T-cell (primary cell): Measurements from ENCODE around the gene WDFY4. TPM values are rescaled to one million over a fixed set of nuclear protein-coding genes. Genes with fewer than 3 reads are reported as not detected.

Experiments
- ATAC-seq, 4 experiments: fragments of 200-7000 bp in 3 of 4; fragments of 150-1000 bp in 1 of 4; cut with Tn5 transposase; replicated peaks in 1 of 4; 1 replicate in 3 of 4; 2 replicates in 1 of 4; pipeline ENCODE4 v1.10.0; 2021; ENCODE audit warnings: moderate library complexity in 3 of 4, mild to moderate bottlenecking in 2 of 4, moderate number of reproducible peaks in 1 of 4
- CTCF ChIA-PET, 2 donors: fragments of 300-600 bp; sonication (Branson Sonifier 250); formaldehyde crosslinking; loops; one replicate each; lab custom pipeline; 2022; ENCODE audit warnings: antibody characterized with exemption in 2 of 2; lab: Charles Lee
- POLR2A ChIA-PET, 2 donors: fragments of 300-600 bp; sonication (Branson Sonifier 250); formaldehyde crosslinking; loops; one replicate each; lab custom pipeline; 2022; ENCODE audit warnings: antibody characterized with exemption in 2 of 2; lab: Charles Lee
- DNase-seq, 35 experiments: peaks; one replicate each; pipeline versions ENCODE4 v3.0.0 to v3.0.0-alpha.2; 2013 to 2023
- H3K27ac ChIP-seq: one replicate; pipeline ENCODE4 v1.5.1; 2013; ENCODE audit warnings: low read length
- H3K27me3 ChIP-seq, 2 experiments: replicated peaks in 1 of 2; 1 replicate in 1 of 2; 2 replicates in 1 of 2; pipeline versions ENCODE4 v1.6.1 to v1.7.0; 2013; ENCODE audit warnings: low read length in 1 of 2, mixed read lengths in 1 of 2; ENCODE audit not compliant: control insufficient read depth in 2 of 2, insufficient read depth in 2 of 2; ENCODE audit errors: extremely low read depth in 1 of 2
- H3K36me3 ChIP-seq, 2 donors: 1 replicate in 1 of 2; 2 replicates in 1 of 2; pipeline versions ENCODE4 v1.6.1 to v1.7.0; 2013; ENCODE audit warnings: low read length in 1 of 2; ENCODE audit not compliant: control insufficient read depth in 2 of 2, insufficient read depth in 1 of 2; ENCODE audit errors: extremely low read depth in 1 of 2
- H3K4me1 ChIP-seq, 2 experiments: 1 replicate in 1 of 2; 2 replicates in 1 of 2; pipeline versions ENCODE4 v1.6.1 to v1.7.0; 2013; ENCODE audit warnings: low read length in 2 of 2, mixed read lengths in 1 of 2; ENCODE audit not compliant: insufficient read depth in 2 of 2, control insufficient read depth in 1 of 2; ENCODE audit errors: extremely low read depth in 1 of 2
- H3K4me3 ChIP-seq, 2 donors: 1 replicate in 1 of 2; 2 replicates in 1 of 2; pipeline versions ENCODE4 v1.5.1 to v1.7.0; 2013; ENCODE audit warnings: mild to moderate bottlenecking in 2 of 2, low read length in 1 of 2, moderate library complexity in 1 of 2; ENCODE audit not compliant: control insufficient read depth in 1 of 2; ENCODE audit errors: extremely low read depth in 1 of 2
- H3K9me3 ChIP-seq: 2 replicates; pipeline ENCODE4 v1.7.0; 2013
- H3K27ac Mint-ChIP-seq, 2 donors: one replicate each; pipeline ENCODE4 v1.8.0; 2020 to 2021; ENCODE audit warnings: mild to moderate bottlenecking in 2 of 2, mixed read lengths in 2 of 2
- H3K27me3 Mint-ChIP-seq, 2 donors: one replicate each; pipeline ENCODE4 v1.8.0; 2021 to 2022; ENCODE audit warnings: mixed read lengths in 2 of 2
- H3K36me3 Mint-ChIP-seq: one replicate; pipeline ENCODE4 v1.8.0; 2021; ENCODE audit warnings: mixed read lengths
- H3K4me1 Mint-ChIP-seq, 3 donors: one replicate each; pipeline ENCODE4 v1.8.0; 2020 to 2022; ENCODE audit warnings: mixed read lengths in 3 of 3, mild to moderate bottlenecking in 1 of 3
- H3K4me3 Mint-ChIP-seq, 3 donors: one replicate each; pipeline ENCODE4 v1.8.0; 2020 to 2022; ENCODE audit warnings: mild to moderate bottlenecking in 3 of 3, mixed read lengths in 3 of 3, moderate library complexity in 3 of 3
- H3K9me3 Mint-ChIP-seq, 3 donors: one replicate each; pipeline ENCODE4 v1.8.0; 2020 to 2022; ENCODE audit warnings: mixed read lengths in 3 of 3
- WGBS: methylation state at CpG from one replicate; pipeline ENCODE4 v1.1.5; 2013; ENCODE audit warnings: missing lambda C conversion rate; ENCODE audit not compliant: insufficient coverage; 5-methylcytosine and 5-hydroxymethylcytosine counted together
- total RNA-seq, 35 experiments: library from RNA in 6 of 35; stranded (reverse) in 6 of 35; fragments of 120-200 nt in 1 of 35; gene quantifications; one replicate each; pipeline versions ENCODE4 v1.2.1 to v1.2.4 and lab custom pipeline; 2013 to 2026

Gene WDFY4
- total RNA-seq, 5 donors from 2014 or later (not counting 1 experiment from before 2014, with no cell fraction given), result 2.6 to 15.5 (median 4.2) TPM

DNA sequence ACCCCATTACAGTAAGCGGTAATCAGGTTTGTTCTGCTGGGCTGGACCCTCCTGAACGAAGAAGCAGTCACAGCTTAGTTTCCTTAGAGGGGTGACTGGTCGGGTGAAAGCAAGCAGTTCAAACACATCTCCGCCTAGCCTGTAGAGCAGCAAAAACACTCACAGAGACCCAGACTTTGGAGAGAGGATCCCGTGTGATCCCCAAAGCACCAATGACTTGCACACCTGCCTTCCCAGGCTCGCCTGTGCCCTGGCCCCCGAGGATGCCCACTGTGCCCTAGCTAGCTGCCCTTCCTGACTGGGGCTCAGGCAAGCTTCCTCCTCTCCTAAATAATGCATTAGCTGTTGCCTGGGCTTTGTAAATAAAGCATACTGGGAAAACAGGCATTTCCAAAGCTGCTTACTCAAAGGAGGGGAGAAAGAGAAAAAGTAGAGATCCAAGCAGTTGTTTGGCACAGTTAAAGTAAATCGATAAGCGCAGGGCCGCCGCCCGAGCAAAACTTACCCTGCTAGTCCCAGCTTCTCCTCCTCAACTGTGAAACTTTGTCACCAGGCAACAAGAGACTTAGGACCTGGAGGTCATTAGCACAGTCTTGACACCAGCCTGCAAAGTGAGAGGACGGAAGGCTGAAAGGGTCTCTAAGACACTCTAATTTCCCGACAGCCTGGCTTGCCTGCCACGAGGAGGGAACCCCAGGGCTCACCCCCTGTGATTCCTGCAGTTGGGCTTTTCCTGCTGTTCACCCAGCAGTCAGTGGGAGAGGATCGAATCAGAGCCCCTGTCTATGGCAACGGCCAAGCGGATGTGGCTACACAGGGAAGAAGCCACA is 250.2 kb downstream of the WDFY4 start:
- CTCF ChIA-PET, result no interaction called here

DNA sequence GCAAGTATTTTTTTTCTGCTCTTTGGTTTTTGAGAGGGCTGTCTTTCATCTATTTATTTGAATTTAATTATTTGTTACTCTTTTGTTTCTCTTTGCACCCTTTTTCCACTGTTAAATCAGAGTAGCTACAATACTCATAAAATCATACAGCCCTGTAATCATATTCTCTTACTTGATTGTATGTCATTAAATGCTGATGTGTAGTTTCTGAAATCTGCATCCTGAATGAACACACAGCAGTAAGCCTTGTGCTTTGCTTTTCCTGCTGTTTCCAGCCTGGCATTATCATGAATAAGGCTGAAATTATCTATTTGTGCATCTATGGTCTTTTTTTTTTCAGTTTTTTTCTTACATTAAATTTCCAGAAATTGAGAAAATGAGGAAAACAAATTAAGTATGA is 250.9 kb downstream of the WDFY4 start:
- no peak for DNase-seq
- no peaks in the 10 kb centered on the region for H3K36me3 Mint-ChIP-seq
- no peak overlapping the region for H3K4me3 ChIP-seq
- no peak for ATAC-seq
- CTCF ChIA-PET, result no interaction called here
- no peaks in the 10 kb centered on the region for H3K36me3 ChIP-seq
- no peak overlapping the region for H3K4me3 Mint-ChIP-seq
- H3K4me1 ChIP-seq, result no peaks in the 10 kb centered on the region
- H3K27me3 Mint-ChIP-seq, result peaks cover 0 to 3% of the 10 kb centered on the region in 2 donors
- POLR2A ChIA-PET, result no interaction called here
- no peaks in the 10 kb centered on the region for H3K9me3 ChIP-seq
- no peaks in the 10 kb centered on the region for H3K4me1 Mint-ChIP-seq
- no peak overlapping the region for H3K27ac ChIP-seq
- no peak overlapping the region for H3K27ac Mint-ChIP-seq
- H3K9me3 Mint-ChIP-seq, result no peaks in the 10 kb centered on the region
- H3K27me3 ChIP-seq, result peaks cover 0 to 3% of the 10 kb centered on the region in 2 experiments

More for the DNA sequence above, 250.2 kb downstream of the WDFY4 start:
- peaks cover 0 to 3% of the 10 kb centered on the region in 2 experiments for H3K27me3 ChIP-seq
- no peak overlapping the region for H3K27ac ChIP-seq
- Mint-ChIP-seq H3K36me3 (no peaks in the 10 kb centered on the region), H3K9me3 (no peaks in the 10 kb centered on the region), H3K27ac (no peak overlapping the region), H3K27me3 (no peaks in the 10 kb centered on the region), H3K4me1 (no peaks in the 10 kb centered on the region), H3K4me3 (no peak overlapping the region)
- H3K36me3 ChIP-seq, result no peaks in the 10 kb centered on the region
- no peaks in the 10 kb centered on the region for H3K9me3 ChIP-seq
- POLR2A ChIA-PET, result no interaction called here
- no peak for ATAC-seq
- WGBS, result 87% methylated on average over 11 of the region's 18 CpGs
- H3K4me3 ChIP-seq, result no peak overlapping the region
- no peak for DNase-seq
- no peaks in the 10 kb centered on the region for H3K4me1 ChIP-seq

DNA sequence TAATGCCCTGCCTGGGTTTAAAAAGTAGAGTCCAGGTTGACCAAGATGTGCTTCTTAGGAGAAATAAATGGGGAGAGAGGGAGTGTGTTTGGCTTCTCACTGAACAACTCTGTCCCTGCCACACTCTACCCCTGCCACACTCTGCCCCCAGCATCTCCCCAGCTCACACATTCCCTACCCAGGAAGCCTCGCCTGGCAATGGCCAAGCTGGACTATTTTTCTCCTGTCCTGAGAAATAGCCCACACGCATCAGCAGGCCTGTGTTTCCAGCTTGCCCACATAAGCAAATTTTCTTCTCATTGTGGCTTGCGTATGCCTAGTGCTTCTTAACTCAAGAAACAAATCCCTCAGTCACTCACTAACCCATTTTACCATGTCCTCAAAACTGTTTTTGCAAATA is 253.1 kb downstream of the WDFY4 start:
- no peak overlapping the region for H3K4me3 Mint-ChIP-seq
- ChIA-PET CTCF (no interaction called here), POLR2A (no interaction called here)
- no peak overlapping the region for H3K4me3 ChIP-seq
- no peaks in the 10 kb centered on the region for H3K4me1 Mint-ChIP-seq
- WGBS, result 73% methylated on average over 2 of the region's 3 CpGs
- H3K9me3 Mint-ChIP-seq, result no peaks in the 10 kb centered on the region
- no peaks in the 10 kb centered on the region for H3K36me3 Mint-ChIP-seq
- H3K9me3 ChIP-seq, result no peaks in the 10 kb centered on the region
- H3K36me3 ChIP-seq, result no peaks in the 10 kb centered on the region
- DNase-seq, result no peak
- H3K27ac Mint-ChIP-seq, result no peak overlapping the region
- ATAC-seq, result no peak
- peaks cover 0 to 3% of the 10 kb centered on the region in 2 donors for H3K27me3 Mint-ChIP-seq
- peaks cover 0 to 7% of the 10 kb centered on the region in 2 experiments for H3K27me3 ChIP-seq
- H3K27ac ChIP-seq, result no peak overlapping the region
- no peaks in the 10 kb centered on the region for H3K4me1 ChIP-seq

DNA sequence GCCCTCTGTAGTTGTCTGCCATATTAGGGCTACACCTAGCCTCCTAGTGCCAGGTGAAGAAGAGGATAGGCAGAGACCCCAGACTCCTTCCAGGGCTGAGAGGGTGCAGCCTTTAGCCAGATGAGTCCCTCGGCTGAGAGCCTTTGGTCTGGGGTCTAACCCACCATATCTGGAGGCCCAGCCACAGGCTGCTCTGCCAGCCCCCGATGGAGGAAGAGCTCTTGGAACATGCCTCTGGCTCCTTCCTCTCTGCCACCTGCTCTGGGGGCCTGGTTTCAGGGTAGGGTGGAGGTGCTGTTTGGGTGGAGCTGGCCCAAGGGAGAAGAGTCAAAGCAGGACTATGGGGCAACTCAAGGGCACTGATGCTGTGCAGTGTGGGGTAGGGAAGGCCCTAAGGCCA is 253.6 kb downstream of the WDFY4 start:
- CTCF ChIA-PET, result no interaction called here
- DNase-seq (no peak), ATAC-seq (no peak)
- Mint-ChIP-seq H3K4me1 (no peaks in the 10 kb centered on the region), H3K36me3 (no peaks in the 10 kb centered on the region), H3K27ac (no peak overlapping the region), H3K9me3 (no peaks in the 10 kb centered on the region), H3K27me3 (peaks cover 0 to 3% of the 10 kb centered on the region in 2 donors), H3K4me3 (no peak overlapping the region)
- no peaks in the 10 kb centered on the region for H3K9me3 ChIP-seq
- 100% methylated on average over 1 of the region's 2 CpGs for WGBS
- POLR2A ChIA-PET, result no interaction called here
- H3K27me3 ChIP-seq, result peaks cover 0 to 8% of the 10 kb centered on the region in 2 experiments
- no peaks in the 10 kb centered on the region for H3K4me1 ChIP-seq
- no peaks in the 10 kb centered on the region for H3K36me3 ChIP-seq
- no peak overlapping the region for H3K4me3 ChIP-seq
- no peak overlapping the region for H3K27ac ChIP-seq

DNA sequence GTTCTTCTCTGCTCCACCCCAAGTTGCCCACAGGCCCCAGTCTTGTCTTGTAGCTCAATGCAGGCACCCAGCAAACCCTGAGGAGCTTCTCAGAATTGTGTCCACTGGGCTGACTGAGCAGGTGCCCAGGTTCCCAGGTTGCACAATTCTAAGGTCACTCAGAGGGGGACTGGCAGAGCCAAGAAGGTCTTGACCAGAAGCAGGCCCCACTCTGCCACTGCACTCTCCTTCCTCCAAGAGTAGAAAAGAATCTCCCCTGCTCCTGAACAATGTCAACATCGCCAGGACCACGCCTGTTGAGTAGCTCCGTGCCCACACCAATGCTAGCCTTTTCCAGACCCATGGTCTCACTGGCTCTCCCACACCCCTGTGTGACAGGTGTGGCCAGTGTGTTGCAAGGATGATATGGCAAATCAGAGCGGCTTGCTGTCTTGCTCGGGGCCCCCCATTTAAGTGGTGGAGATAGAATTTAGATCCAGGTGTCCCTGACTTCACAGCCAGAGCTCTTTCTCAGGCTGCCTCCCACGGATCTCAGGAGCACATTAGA is 254.4 kb downstream of the WDFY4 start:
- ATAC-seq, result no peak
- H3K27me3 ChIP-seq, result peaks cover 0 to 8% of the 10 kb centered on the region in 2 experiments
- H3K4me1 ChIP-seq, result no peaks in the 10 kb centered on the region
- Mint-ChIP-seq H3K9me3 (no peaks in the 10 kb centered on the region), H3K4me1 (no peaks in the 10 kb centered on the region), H3K27ac (no peak overlapping the region), H3K27me3 (peaks cover 0 to 3% of the 10 kb centered on the region in 2 donors), H3K4me3 (no peak overlapping the region), H3K36me3 (no peaks in the 10 kb centered on the region)
- H3K27ac ChIP-seq, result no peak overlapping the region
- no peak for DNase-seq
- CTCF ChIA-PET, result no interaction called here
- POLR2A ChIA-PET, result no interaction called here
- H3K9me3 ChIP-seq, result no peaks in the 10 kb centered on the region
- WGBS, result no CpG with 5 or more reads among the region's 6 CpGs
- H3K4me3 ChIP-seq, result no peak overlapping the region
- no peaks in the 10 kb centered on the region for H3K36me3 ChIP-seq

DNA sequence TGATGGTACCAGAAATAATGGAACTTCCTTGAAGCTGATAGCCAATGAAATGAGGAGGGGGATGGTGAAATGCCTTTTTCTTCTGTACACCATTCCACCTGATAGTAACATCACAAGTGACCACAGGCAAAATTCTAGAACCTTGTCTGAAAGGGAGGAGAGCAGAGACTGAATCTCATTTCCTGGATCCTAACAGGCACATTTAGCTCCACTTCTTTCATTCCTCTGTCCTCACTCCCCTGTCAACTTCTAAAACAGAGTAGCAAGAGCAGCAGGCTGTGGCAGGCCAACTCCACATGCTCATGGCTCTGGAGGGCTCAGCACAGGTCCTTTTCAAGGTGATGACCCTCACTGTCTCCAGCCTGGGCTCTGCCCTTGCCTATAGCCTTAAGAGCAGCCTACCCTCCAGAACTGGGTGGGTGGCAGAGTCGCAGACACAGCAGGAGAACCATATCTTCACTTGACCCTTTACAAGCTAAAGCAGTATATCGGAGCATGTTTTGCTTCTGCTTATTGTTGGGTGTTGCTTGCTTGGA is 255.2 kb downstream of the WDFY4 start, which contains the start of gene LRRC18:
Gene LRRC18, minus strand, starts transcription at position 51 of the 536 bp plus-strand sequence. CDS start 25,685 bp downstream, outside the sequence.
- H3K27me3 Mint-ChIP-seq, result peaks cover 0 to 3% of the 10 kb centered on the region in 2 donors
- ChIA-PET POLR2A (no interaction called here), CTCF (no interaction called here)
- no peak for ATAC-seq
- Histone ChIP-seq H3K4me1 (no peaks in the 10 kb centered on the region), H3K9me3 (no peaks in the 10 kb centered on the region), H3K27me3 (peaks cover 0 to 8% of the 10 kb centered on the region in 2 experiments), H3K36me3 (peaks cover 0 to 2% of the 10 kb centered on the region in 2 donors), H3K4me3 (no peak within 1 kb of the TSS), H3K27ac (no peak within 1 kb of the TSS)
- no peak within 1 kb of the TSS for H3K27ac Mint-ChIP-seq
- 100% methylated on average over 1 of the region's 2 CpGs for WGBS
- no peaks in the 10 kb centered on the region for H3K9me3 Mint-ChIP-seq
- no peak within 1 kb of the TSS for H3K4me3 Mint-ChIP-seq
- H3K36me3 Mint-ChIP-seq, result no peaks in the 10 kb centered on the region
- DNase-seq, result no peak
- no peaks in the 10 kb centered on the region for H3K4me1 Mint-ChIP-seq
